H1 (cell line): ENCODE results near the gene GOLGA3. TPM values are rescaled to one million over a fixed set of nuclear protein-coding genes. Genes with fewer than 3 reads are reported as not detected.
"Not testable (repeated sequence)": the region's sequence is repeated elsewhere in the genome, so short reads cannot be mapped to it uniquely, and the experiment has no call there.

Source experiments
- CTCF ChIA-PET: fragments of 300-600 bp; sonication (Branson Sonifier 250); formaldehyde crosslinking; loops from one replicate; lab custom pipeline; 2021; ENCODE audit not compliant: partially characterized antibody; lab: Charles Lee
- POLR2A ChIA-PET: fragments of 300-600 bp; sonication (Branson Sonifier 250); formaldehyde crosslinking; loops from one replicate; lab custom pipeline; 2021; ENCODE audit warnings: inconsistent platforms; ENCODE audit not compliant: partially characterized antibody; lab: Charles Lee
- DNase-seq, 2 experiments: peaks; one replicate each; pipeline versions ENCODE4 v3.0.0 to v3.0.0-alpha.2; 2010 to 2022; ENCODE audit warnings: low spot score in 2 of 2, low read depth in 1 of 2, mixed read lengths in 1 of 2
- FAIRE-seq: peaks from 2 replicates; lab custom pipeline; 2011; peaks lifted over from hg19 to GRCh38; lab: Jason Lieb, UNC
- H2AFZ ChIP-seq: 2 replicates; pipeline ENCODE4 v1.8.1; 2012; ENCODE audit warnings: low read length, inconsistent platforms
- H2AK5ac ChIP-seq: 2 replicates; pipeline ENCODE4 v1.6.1; 2013; ENCODE audit warnings: low read depth, low read length
- H2BK120ac ChIP-seq: replicated peaks from 2 replicates; pipeline ENCODE3; 2013; ENCODE audit warnings: low read depth, low read length, inconsistent platforms
- H2BK12ac ChIP-seq: 2 replicates; pipeline ENCODE4 v1.6.1; 2013; ENCODE audit warnings: low read depth, low read length
- H2BK15ac ChIP-seq: 2 replicates; pipeline ENCODE4 v1.6.1; 2013; ENCODE audit warnings: low read length
- H2BK20ac ChIP-seq: 2 replicates; pipeline ENCODE4 v1.6.1; 2013; ENCODE audit warnings: low read length
- H2BK5ac ChIP-seq: 2 replicates; pipeline ENCODE4 v1.6.1; 2013; ENCODE audit warnings: low read depth, low read length
- H3K14ac ChIP-seq: 2 replicates; pipeline ENCODE4 v1.6.1; 2013; ENCODE audit warnings: inconsistent platforms; ENCODE audit not compliant: insufficient read length
- H3K18ac ChIP-seq: 2 replicates; pipeline ENCODE4 v1.6.1; 2013; ENCODE audit warnings: low read length; ENCODE audit errors: extremely low read depth
- H3K23ac ChIP-seq: 2 replicates; pipeline ENCODE4 v1.6.1; 2013; ENCODE audit warnings: inconsistent platforms; ENCODE audit not compliant: insufficient read length
- H3K23me2 ChIP-seq: 2 replicates; pipeline ENCODE4 v1.6.1; 2013; ENCODE audit warnings: low read depth, low read length
- H3K27ac ChIP-seq: 2 replicates; pipeline ENCODE4 v1.6.1; 2011; ENCODE audit warnings: low read depth, low read length, inconsistent platforms
- H3K27me3 ChIP-seq, 4 experiments: replicated peaks in 1 of 4; 1 replicate in 1 of 4; 2 replicates in 3 of 4; pipeline versions ENCODE4 v1.6.1 to v1.8.1; 2011 to 2013; ENCODE audit warnings: low read length in 3 of 4, mild to moderate bottlenecking in 3 of 4, inconsistent platforms in 2 of 4, mixed read lengths in 2 of 4, moderate library complexity in 1 of 4; ENCODE audit not compliant: control insufficient read depth in 3 of 4, insufficient read depth in 3 of 4; ENCODE audit errors: extremely low read depth in 1 of 4
- H3K36me3 ChIP-seq, 4 experiments: 2 replicates each; pipeline versions ENCODE4 v1.6.1 to v1.8.1; 2011 to 2013; ENCODE audit warnings: mild to moderate bottlenecking in 4 of 4, low read length in 3 of 4, moderate library complexity in 2 of 4, control low read depth in 1 of 4, inconsistent platforms in 1 of 4; ENCODE audit not compliant: insufficient read depth in 4 of 4, control insufficient read depth in 2 of 4
- H3K4ac ChIP-seq: replicated peaks from 2 replicates; pipeline ENCODE3; 2013; ENCODE audit warnings: low read length, low read depth, mixed read lengths, inconsistent platforms; ENCODE audit not compliant: insufficient read length
- H3K4me1 ChIP-seq, 4 experiments: replicated peaks in 1 of 4; 1 replicate in 1 of 4; 2 replicates in 3 of 4; pipeline versions ENCODE4 v1.6.1 to v1.8.1; 2011 to 2013; ENCODE audit warnings: low read length in 3 of 4, inconsistent platforms in 2 of 4, mixed read lengths in 1 of 4; ENCODE audit not compliant: insufficient read depth in 4 of 4, control insufficient read depth in 3 of 4
- H3K4me2 ChIP-seq, 2 experiments: 2 replicates each; pipeline versions ENCODE4 v1.6.1 to v1.8.1; 2011 to 2013; ENCODE audit warnings: low read depth in 2 of 2, low read length in 2 of 2, control low read depth in 1 of 2, inconsistent platforms in 1 of 2, mild to moderate bottlenecking in 1 of 2; ENCODE audit not compliant: insufficient read depth in 1 of 2
- H3K4me3 ChIP-seq, 4 experiments: fragments of 200-600, 300-600 bp in 1 of 4; sonication (generic), shearing (Covaris generic), sonication (Bioruptor Twin) in 1 of 4; 2 replicates each; pipeline versions ENCODE4 v1.5.1 to v1.8.1; 2011 to 2016; ENCODE audit warnings: low read length in 4 of 4, low read depth in 3 of 4, control low read depth in 2 of 4, inconsistent platforms in 2 of 4, mild to moderate bottlenecking in 2 of 4, mixed read lengths in 1 of 4, moderate library complexity in 1 of 4; ENCODE audit not compliant: insufficient read depth in 2 of 4; ENCODE audit errors: extremely low read depth in 1 of 4
- H3K56ac ChIP-seq: replicated peaks from 2 replicates; pipeline ENCODE3; 2013; ENCODE audit warnings: low read depth, mild to moderate bottlenecking, mixed read lengths, low read length, inconsistent platforms; ENCODE audit not compliant: insufficient read length
- H3K79me1 ChIP-seq: 2 replicates; pipeline ENCODE4 v1.6.1; 2013; ENCODE audit warnings: low read depth, low read length, control low read depth
- H3K79me2 ChIP-seq, 2 experiments: 2 replicates each; pipeline versions ENCODE4 v1.6.1 to v1.8.1; 2012 to 2013; ENCODE audit warnings: low read length in 2 of 2, mild to moderate bottlenecking in 2 of 2, inconsistent platforms in 1 of 2; ENCODE audit not compliant: insufficient read depth in 2 of 2, control insufficient read depth in 1 of 2
- H3K9ac ChIP-seq, 4 experiments: replicated peaks in 1 of 4; 1 replicate in 1 of 4; 2 replicates in 3 of 4; pipeline versions ENCODE4 v1.6.1 to v1.8.1; 2011 to 2013; ENCODE audit warnings: low read depth in 3 of 4, low read length in 3 of 4, control low read depth in 2 of 4, mild to moderate bottlenecking in 2 of 4, moderate library complexity in 2 of 4, inconsistent platforms in 1 of 4; ENCODE audit errors: extremely low read depth in 1 of 4
- H3K9me3 ChIP-seq, 2 experiments: 2 replicates each; pipeline versions ENCODE4 v1.6.1 to v1.8.1; 2012 to 2013; ENCODE audit warnings: mild to moderate bottlenecking in 2 of 2, moderate library complexity in 2 of 2, control low read depth in 1 of 2, inconsistent platforms in 1 of 2, low read depth in 1 of 2, low read length in 1 of 2, mixed read lengths in 1 of 2; ENCODE audit not compliant: insufficient read depth in 2 of 2
- H4K20me1 ChIP-seq, 2 experiments: replicated peaks in 1 of 2; 2 replicates each; pipeline versions ENCODE3 to v1.8.1; 2011 to 2013; ENCODE audit warnings: inconsistent platforms in 2 of 2, low read length in 2 of 2, mild to moderate bottlenecking in 1 of 2; ENCODE audit not compliant: insufficient read depth in 2 of 2, control insufficient read depth in 1 of 2
- H4K5ac ChIP-seq: 2 replicates; pipeline ENCODE4 v1.6.1; 2013; ENCODE audit warnings: low read length, low read depth, mixed read lengths, inconsistent platforms; ENCODE audit not compliant: insufficient read length
- H4K8ac ChIP-seq: 2 replicates; pipeline ENCODE4 v1.8.0; 2013; ENCODE audit warnings: mild to moderate bottlenecking, moderate library complexity, low read length, inconsistent platforms; ENCODE audit not compliant: insufficient read depth; ENCODE audit errors: extremely low read depth
- H4K91ac ChIP-seq: replicated peaks from 2 replicates; pipeline ENCODE3; 2013; ENCODE audit warnings: low read length, mixed read lengths, inconsistent platforms; ENCODE audit not compliant: insufficient read length
- POLR2A ChIP-seq, 2 experiments: IDR thresholded peaks; 1 replicate in 1 of 2; 2 replicates in 1 of 2; pipeline ENCODE4 v1.6.1; 2011; ENCODE audit warnings: low read depth in 2 of 2, low read length in 2 of 2, mild to moderate bottlenecking in 2 of 2; ENCODE audit errors: control extremely low read depth in 1 of 2
- SUZ12 ChIP-seq: fragments of 200-600 bp; sonication (generic); IDR thresholded peaks from 2 replicates; pipeline ENCODE4 v1.6.1; 2012; ENCODE audit warnings: mild to moderate bottlenecking, inconsistent platforms, low read length, moderate library complexity, mixed read lengths
- WGBS, 2 experiments: shearing (Covaris generic) in 1 of 2; methylation state at CpG; one replicate each; pipeline versions ENCODE4 v1.1.6 to v1.1.7; 2013 to 2015; ENCODE audit warnings: low lambda C conversion rate in 2 of 2, mixed read lengths in 2 of 2, inconsistent platforms in 1 of 2, low coverage in 1 of 2, missing lambda C conversion rate in 1 of 2; ENCODE audit not compliant: insufficient replicate concordance in 2 of 2, insufficient coverage in 1 of 2, insufficient read length in 1 of 2; ENCODE audit errors: extremely low coverage in 1 of 2, missing lambda C conversion rate in 1 of 2; 5-methylcytosine and 5-hydroxymethylcytosine counted together
- polyA plus RNA-seq, 7 experiments: library from polyadenylated mRNA; depleted of rRNA in 3 of 7; stranded (reverse) in 5 of 7; unstranded in 2 of 7; fragments of >200 nt in 5 of 7; fragments of 200-250 nt in 2 of 7; gene quantifications; 1 replicate in 5 of 7; 2 replicates in 1 of 7; 4 replicates in 1 of 7; pipeline versions ENCODE4 v1.2.1 to v1.2.3, GENCODE V29; 2011 to 2013; ENCODE audit warnings: missing spikeins in 2 of 7, mixed read lengths in 2 of 7
- total RNA-seq: library from RNA; stranded (reverse); fragmentation: NEBNext Ultra II Directional; extraction: Animal tissue kit (Norgen Biotek cat#: 25700); gene quantifications from 2 replicates; pipeline ENCODE4 v1.2.1, GENCODE V29; 2021

GOLGA3 gene
- total and polyA plus RNA-seq, 2 of the 8 experiments (the other 6 are each of a cell fraction or from before 2014, with no cell fraction given) = 6.4 to 33.1 TPM

DNA sequence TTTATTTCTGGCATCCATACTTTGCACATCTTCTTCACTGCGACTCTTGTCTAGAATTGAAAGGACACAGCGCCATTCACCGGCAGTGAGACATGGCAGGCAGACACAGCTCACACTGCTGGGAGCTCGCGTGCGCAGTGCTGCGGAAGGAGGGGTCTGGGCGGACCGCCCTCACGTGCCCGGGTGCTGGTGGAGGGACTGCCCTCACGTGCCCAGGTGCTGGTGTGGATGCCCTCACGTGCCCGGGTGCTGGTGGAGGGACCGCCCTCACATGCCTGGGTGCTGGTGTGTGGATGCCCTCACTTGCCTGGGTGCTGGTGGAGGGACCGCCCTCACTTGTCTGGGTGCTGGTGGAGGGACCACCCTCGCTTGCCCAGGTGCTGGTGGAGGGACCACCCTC is 27.9 kb upstream of the GOLGA3 start:
- no peak overlapping the region for H2BK15ac ChIP-seq
- H3K27me3 ChIP-seq = no peaks in the 10 kb centered on the region
- no peak overlapping the region for H2AFZ ChIP-seq
- no peak overlapping the region for H3K4me2 ChIP-seq
- H4K91ac ChIP-seq = no peak overlapping the region
- no peak overlapping the region for H2BK20ac ChIP-seq
- FAIRE-seq (no peak), DNase-seq (no peak)
- H4K20me1 ChIP-seq = peaks cover 2 to 12% of the 10 kb centered on the region in 2 experiments
- ChIA-PET CTCF (no interaction called here), POLR2A (no interaction called here)
- H2BK12ac ChIP-seq = no peak overlapping the region
- no peak overlapping the region for H2AK5ac ChIP-seq
- TF ChIP-seq POLR2A (IDR thresholded peaks at IDR 0.05; ENCODE audit: control extremely low read depth in 1 of 2, low read depth in 2 of 2, low read length in 2 of 2) (no peak), SUZ12 (no peak)
- no peaks in the 10 kb centered on the region for H3K23me2 ChIP-seq
- H3K4me3 ChIP-seq = no peak overlapping the region
- H3K18ac ChIP-seq = no peak overlapping the region
- H3K36me3 ChIP-seq = peaks cover 10 to 57% (median 30%) of the 10 kb centered on the region in 4 experiments; a peak in 6 of 8 replicates
- H2BK5ac ChIP-seq = no peak overlapping the region
- H2BK120ac ChIP-seq = no peak overlapping the region
- no peaks in the 10 kb centered on the region for H3K4me1 ChIP-seq
- H3K79me1 ChIP-seq = no peaks in the 10 kb centered on the region
- no peak overlapping the region for H3K9ac ChIP-seq
- H4K8ac ChIP-seq = no peak overlapping the region
- H3K23ac ChIP-seq = no peak overlapping the region
- H4K5ac ChIP-seq = no peak overlapping the region
- no peak overlapping the region for H3K4ac ChIP-seq
- no peak overlapping the region for H3K14ac ChIP-seq
- no peak overlapping the region for H3K27ac ChIP-seq
- H3K79me2 ChIP-seq = no peaks in the 10 kb centered on the region
- 86% methylated on average over 17 of the region's 17 CpGs; no CpG with 5 or more reads in 1 of the 2 experiments for WGBS, 2 experiments
- no peaks in the 10 kb centered on the region for H3K9me3 ChIP-seq
- no peak overlapping the region for H3K56ac ChIP-seq

DNA sequence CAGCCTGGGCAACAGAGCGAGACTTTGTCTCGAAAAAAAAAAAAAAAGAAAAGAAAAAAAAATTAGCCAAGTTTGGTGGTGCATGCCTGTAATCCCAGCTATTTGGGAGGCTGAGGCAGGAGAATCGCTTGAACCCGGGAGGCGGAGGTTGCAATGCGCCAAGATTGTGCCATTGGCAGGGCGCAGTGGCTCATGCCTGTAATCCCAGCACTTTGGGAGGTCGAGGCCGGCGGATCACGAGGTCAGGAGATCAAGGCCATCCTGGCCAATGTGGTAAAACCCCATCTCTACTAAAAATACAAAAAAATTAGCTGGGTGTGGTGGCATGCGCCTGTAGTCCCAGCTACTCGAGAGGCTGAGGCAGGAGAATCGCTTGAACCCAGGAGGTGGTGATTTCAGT is 26.5 kb upstream of the GOLGA3 start:
- H2BK20ac ChIP-seq, H3K23me2 ChIP-seq, CTCF ChIA-PET, H2BK12ac ChIP-seq, H3K27me3 ChIP-seq, DNase-seq, H4K91ac ChIP-seq, H3K4ac ChIP-seq, H2BK15ac ChIP-seq, H2AK5ac ChIP-seq, H3K4me1 ChIP-seq, H3K79me2 ChIP-seq, H3K4me2 ChIP-seq, H3K9ac ChIP-seq, H3K27ac ChIP-seq, H3K23ac ChIP-seq, H2BK120ac ChIP-seq, H4K5ac ChIP-seq, H3K4me3 ChIP-seq, H3K14ac ChIP-seq, H3K9me3 ChIP-seq, H2BK5ac ChIP-seq, H3K79me1 ChIP-seq, H2AFZ ChIP-seq, H3K56ac ChIP-seq, FAIRE-seq, H3K18ac ChIP-seq, H4K8ac ChIP-seq, POLR2A ChIA-PET: not testable (repeated sequence)
- 93% methylated on average over 11 of the region's 14 CpGs; no CpG with 5 or more reads in 1 of the 2 experiments for whole genome bisulfite sequencing, 2 experiments
- Histone ChIP-seq H3K36me3 (peaks cover 5 to 60% (median 34%) of the 10 kb centered on the region in 4 experiments; a peak in 7 of 8 replicates), H4K20me1 (peaks cover 2 to 11% of the 10 kb centered on the region in 2 experiments)
